Measurements from ENCODE around the gene ADAMTSL3. TPM values are rescaled to one million over a fixed set of nuclear protein-coding genes. Genes with fewer than 3 reads are reported as not detected.

Gene ADAMTSL3
- total and polyA plus RNA-seq, 2 experiments from 2014 or later = 0.61 to 0.87 TPM

GRCh38 chr15:83783227-83783626, 129.3 kb downstream of the ADAMTSL3 start:
- no peak overlapping the region for H3K4me3 Mint-ChIP-seq
- no peaks in the 10 kb centered on the region for H3K4me1 ChIP-seq (ENCODE audit: insufficient read depth)
- H3K9me3 Mint-ChIP-seq = no peaks in the 10 kb centered on the region; the same call in 2 of the 3 replicates
- H3K9me2 ChIP-seq (ENCODE audit: insufficient read depth) = peaks cover 2% of the 10 kb centered on the region; the same call in 1 of the 2 replicates
- H3K79me2 ChIP-seq (replicated peaks; ENCODE audit: insufficient read depth) = no peaks in the 10 kb centered on the region
- peaks cover 2% of the 10 kb centered on the region for H3K27me3 Mint-ChIP-seq (ENCODE audit: insufficient read depth, low read depth, poor library complexity)
- DNase-seq (ENCODE audit: low spot score) (no peak), ATAC-seq (no peak)
- H3F3A ChIP-seq (replicated peaks; ENCODE audit: low read depth) = no peaks in the 10 kb centered on the region
- no peaks in the 10 kb centered on the region for H3K4me1 Mint-ChIP-seq
- no peak overlapping the region for H3K27ac ChIP-seq (ENCODE audit: low read depth)
- no peaks in the 10 kb centered on the region for H4K20me1 ChIP-seq (replicated peaks; ENCODE audit: insufficient read depth)
- no peak for TF ChIP-seq EZH2phosphoT487 (IDR thresholded peaks at IDR 0.05; ENCODE audit: unreplicated experiment)
- no peak for TF ChIP-seq EZH2 (IDR thresholded peaks at IDR 0.05; ENCODE audit: low read depth, unreplicated experiment)
- TF ChIP-seq NANOG (IDR thresholded peaks at IDR 0.05; ENCODE audit: borderline replicate concordance) = no peak
- TF ChIP-seq ZNF331 (CRISPR knock-in tag; IDR thresholded peaks at IDR 0.05; ENCODE audit: low read depth) = no peak
- TF ChIP-seq STAT1 (IDR thresholded peaks at IDR 0.05; ENCODE audit: unreplicated experiment) = no peak
- TF ChIP-seq CTCF (conservative IDR thresholded peaks at IDR 0.05; ENCODE audit: low read depth in 2 of 2) = no peak
- no peak for TF ChIP-seq POLR2AphosphoS5 (IDR thresholded peaks at IDR 0.05; ENCODE audit: low read depth)
- TF ChIP-seq REST (IDR thresholded peaks at IDR 0.05; ENCODE audit: unreplicated experiment) = no peak
- TF ChIP-seq JUNB (IDR thresholded peaks at IDR 0.05; ENCODE audit: unreplicated experiment) = no peak
- TF ChIP-seq ZNF462 (CRISPR knock-in tag; IDR thresholded peaks at IDR 0.05) = no peak
- TF ChIP-seq ZNF114 (CRISPR knock-in tag; IDR thresholded peaks at IDR 0.05) = no peak
- no peak for TF ChIP-seq ETS1 (IDR thresholded peaks at IDR 0.05)
- 0 out of 3 replicates have a peak, but pooled peaks cover 2% of the 10 kb centered on the region for H3K36me3 Mint-ChIP-seq (ENCODE audit: low read depth)
- H3K27me3 ChIP-seq (ENCODE audit: insufficient read depth) = no peaks in the 10 kb centered on the region
- H3K27ac Mint-ChIP-seq = no peak overlapping the region
- no peaks in the 10 kb centered on the region for H3K36me3 ChIP-seq (ENCODE audit: insufficient read depth)
- no peak overlapping the region for H3K4me3 ChIP-seq
- H3K4me2 ChIP-seq = no peak overlapping the region
- H2AFZ ChIP-seq = no peak overlapping the region
